Panc1 (cell line): ENCODE data around the gene USO1. TPM values are rescaled to one million over a fixed set of nuclear protein-coding genes. Genes with fewer than 3 reads are reported as not detected.

Experiments
- ATAC-seq: fragments of 200-7000 bp; cut with Tn5 transposase; 2 replicates; pipeline ENCODE4 v1.9.1; 2020; ENCODE audit warnings: mild to moderate bottlenecking, moderate library complexity
- BruUV-seq: library from RNA; stranded (reverse); fragments of 400-500 nt; replicated peaks from 2 replicates; lab custom pipeline; 2021; lab: Mats Ljungman, UMichigan
- CTCF ChIA-PET: fragments of 300-600 bp; sonication (Branson Sonifier 250); formaldehyde crosslinking; loops from one replicate; lab custom pipeline; 2022; ENCODE audit warnings: antibody characterized with exemption; lab: Charles Lee
- POLR2A ChIA-PET: fragments of 300-600 bp; sonication (Branson Sonifier 250); formaldehyde crosslinking; loops from one replicate; lab custom pipeline; 2022; ENCODE audit warnings: antibody characterized with exemption; lab: Charles Lee
- DNase-seq: peaks from one replicate; pipeline ENCODE4 v3.0.0-alpha.2; 2010; ENCODE audit warnings: low read depth, low spot score
- H3K27ac ChIP-seq: 2 replicates; pipeline ENCODE4 v1.5.1; 2011; ENCODE audit warnings: mild to moderate bottlenecking, low read length, inconsistent platforms
- H3K27me3 ChIP-seq: fragments of 200-500 bp; sonication (Bioruptor generic); 2 replicates; pipeline ENCODE4 v1.6.0; 2014; ENCODE audit warnings: low read length, inconsistent platforms; ENCODE audit not compliant: control insufficient read depth, insufficient read depth
- H3K36me3 ChIP-seq: fragments of 200-500 bp; sonication (Bioruptor generic); 2 replicates; pipeline ENCODE4 v1.5.1; 2014; ENCODE audit warnings: inconsistent platforms, mild to moderate bottlenecking, low read length, moderate library complexity; ENCODE audit not compliant: control insufficient read depth, insufficient read depth
- H3K4me1 ChIP-seq: 2 replicates; pipeline ENCODE4 v1.5.1; 2011; ENCODE audit warnings: inconsistent platforms, mild to moderate bottlenecking, low read length, moderate library complexity; ENCODE audit not compliant: control insufficient read depth, insufficient read depth
- H3K4me3 ChIP-seq, 2 experiments: 2 replicates each; pipeline ENCODE4 v1.5.1; 2011 to 2012; ENCODE audit warnings: low read depth in 2 of 2, low read length in 2 of 2, mild to moderate bottlenecking in 2 of 2, inconsistent platforms in 1 of 2, moderate library complexity in 1 of 2
- H3K9me3 ChIP-seq: fragments of 200-500 bp; sonication (Bioruptor generic); 2 replicates; pipeline ENCODE4 v1.5.1; 2014; ENCODE audit warnings: low read depth, mild to moderate bottlenecking, inconsistent platforms, low read length, moderate library complexity; ENCODE audit not compliant: control insufficient read depth, insufficient read depth
- POLR2AphosphoS5 ChIP-seq: IDR thresholded peaks from 2 replicates; pipeline ENCODE4 v1.6.1; 2012; ENCODE audit warnings: mild to moderate bottlenecking, low read depth, low read length, moderate library complexity
- REST ChIP-seq, 2 experiments: IDR thresholded peaks; 2 replicates each; pipeline ENCODE4 v1.6.1; 2011 to 2012; ENCODE audit warnings: low read depth in 2 of 2, control low read depth in 1 of 2, low read length in 1 of 2, mild to moderate bottlenecking in 1 of 2, moderate library complexity in 1 of 2; ENCODE audit not compliant: insufficient read depth in 1 of 2
- SIN3A ChIP-seq: IDR thresholded peaks from 2 replicates; pipeline ENCODE4 v1.6.1; 2012; ENCODE audit warnings: low read depth, mild to moderate bottlenecking, low read length, moderate library complexity, borderline replicate concordance; ENCODE audit not compliant: insufficient read depth
- TCF7L2 ChIP-seq: IDR thresholded peaks from 2 replicates; pipeline ENCODE4 v1.6.1; 2011; ENCODE audit warnings: mild to moderate bottlenecking, low read depth, low read length, inconsistent platforms
- in situ Hi-C: cut with HindIII; loops from 2 replicates; pipeline ENCODE4 v1.10.0; 2016; ENCODE audit warnings: low sequenced_read_pairs, low pct_unique_long_range_greater_than_20kb
- intact Hi-C: fragments of 100-400 bp; cut with micrococcal nuclease; formaldehyde crosslinking; loops from one replicate; pipeline ENCODE4 v1.10.0; 2022; ENCODE audit not compliant: unreplicated experiment
- total RNA-seq: library from RNA; stranded (reverse); gene quantifications from one replicate; pipeline ENCODE4 v1.2.1, GENCODE V29; 2021; ENCODE audit not compliant: unreplicated experiment
- TF ChIP-seq, protein P1 (sequence below): fragments of 450-650 bp; IDR thresholded peaks from 2 replicates; pipeline ENCODE4 v1.5.1; 2017; ENCODE audit warnings: mild to moderate bottlenecking

The USO1 gene
- total RNA-seq, 1 experiment from 2014 or later: 50.0 TPM

- ChIA-PET POLR2A (interaction anchor here (0.6 kb wide), 1 partner anchor 32 kb away, joined by 5 read pairs; the partner anchor contains the start of gene G3BP2), CTCF (no interaction called here)
- Histone ChIP-seq H3K9me3 (no peaks in the 10 kb centered on the region), H3K36me3 (no peaks in the 10 kb centered on the region), H3K27me3 (no peaks in the 10 kb centered on the region), H3K4me3 (no peak overlapping the region), H3K4me1 (no peaks in the 10 kb centered on the region), H3K27ac (no peak overlapping the region)
- in situ Hi-C loops (no loop called here), intact Hi-C loops (no loop called here)
- TF ChIP-seq SIN3A (no peak), POLR2AphosphoS5 (no peak), TCF7L2 (no peak), REST (IDR thresholded peaks at IDR 0.05; ENCODE audit: insufficient read depth in 1 of 2, low read depth in 2 of 2, low read length in 1 of 2) (no peak)
- TF ChIP-seq, protein P1, sequence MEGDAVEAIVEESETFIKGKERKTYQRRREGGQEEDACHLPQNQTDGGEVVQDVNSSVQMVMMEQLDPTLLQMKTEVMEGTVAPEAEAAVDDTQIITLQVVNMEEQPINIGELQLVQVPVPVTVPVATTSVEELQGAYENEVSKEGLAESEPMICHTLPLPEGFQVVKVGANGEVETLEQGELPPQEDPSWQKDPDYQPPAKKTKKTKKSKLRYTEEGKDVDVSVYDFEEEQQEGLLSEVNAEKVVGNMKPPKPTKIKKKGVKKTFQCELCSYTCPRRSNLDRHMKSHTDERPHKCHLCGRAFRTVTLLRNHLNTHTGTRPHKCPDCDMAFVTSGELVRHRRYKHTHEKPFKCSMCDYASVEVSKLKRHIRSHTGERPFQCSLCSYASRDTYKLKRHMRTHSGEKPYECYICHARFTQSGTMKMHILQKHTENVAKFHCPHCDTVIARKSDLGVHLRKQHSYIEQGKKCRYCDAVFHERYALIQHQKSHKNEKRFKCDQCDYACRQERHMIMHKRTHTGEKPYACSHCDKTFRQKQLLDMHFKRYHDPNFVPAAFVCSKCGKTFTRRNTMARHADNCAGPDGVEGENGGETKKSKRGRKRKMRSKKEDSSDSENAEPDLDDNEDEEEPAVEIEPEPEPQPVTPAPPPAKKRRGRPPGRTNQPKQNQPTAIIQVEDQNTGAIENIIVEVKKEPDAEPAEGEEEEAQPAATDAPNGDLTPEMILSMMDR: no peak
- ATAC-seq (no peak), DNase-seq (no peak)
- no TSS peak for BruUV-seq
Measured at GRCh38 chr4:75705198-75705977, 19.0 kb upstream of the USO1 start.

DNA sequence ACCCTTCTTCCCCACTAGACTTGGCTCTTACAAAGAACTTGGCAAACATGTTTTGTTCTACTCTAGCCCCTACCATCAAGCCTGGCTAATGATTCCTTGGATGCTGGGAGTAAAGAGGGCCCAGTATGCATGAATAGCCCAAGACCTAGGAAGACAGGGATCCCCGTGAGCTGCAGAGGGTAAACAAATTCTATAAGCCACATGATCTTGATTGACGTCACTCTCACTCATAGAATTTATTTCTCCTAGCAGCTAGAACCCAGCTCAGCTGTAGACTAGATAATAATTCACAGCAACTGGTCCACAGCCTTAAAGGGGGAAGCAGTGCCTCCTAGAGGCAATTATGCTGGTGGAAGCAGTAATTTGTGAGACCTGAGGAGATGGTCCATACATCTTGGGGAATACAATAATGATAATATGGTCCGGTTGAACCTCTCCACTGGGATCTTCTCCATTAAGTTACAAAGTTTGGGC lies 16.1 kb upstream of the USO1 start:
- Histone ChIP-seq H3K9me3 (no peaks in the 10 kb centered on the region), H3K27me3 (no peaks in the 10 kb centered on the region), H3K36me3 (no peaks in the 10 kb centered on the region), H3K27ac (no peak overlapping the region), H3K4me3 (no peak overlapping the region), H3K4me1 (no peaks in the 10 kb centered on the region)
- DNase-seq (no peak), ATAC-seq (no peak)
- no TSS peak for BruUV-seq
- TF ChIP-seq TCF7L2 (no peak), POLR2AphosphoS5 (no peak), SIN3A (no peak)
- TF ChIP-seq, protein P1: no peak
- ChIA-PET CTCF (interaction anchor here (1.2 kb wide), 1 partner anchor 16 kb away, joined by 3 read pairs; the partner anchor contains the start of gene USO1), POLR2A (no interaction called here)
- in situ Hi-C loops: no loop called here
- intact Hi-C loops: no loop called here
